Heart right ventricle (tissue), 16 donors: Measurements from ENCODE around the gene UCHL5. TPM values are rescaled to one million over a fixed set of nuclear protein-coding genes. Genes with fewer than 3 reads are reported as not detected.

Experiments used
- ATAC-seq, 8 donors: fragments of 200-7000 bp; cut with Tn5 transposase; one replicate each; pipeline ENCODE4 v1.9.1; 2020; ENCODE audit warnings: mild to moderate bottlenecking in 8 of 8, moderate library complexity in 8 of 8, moderate number of reproducible peaks in 1 of 8
- DNase-seq, 2 donors: peaks; one replicate each; pipeline ENCODE4 v3.0.0-alpha.2; 2020
- H3K27ac ChIP-seq, 10 donors: fragments of 200-600 bp; sonication (generic) in 2 of 10; one replicate each; pipeline versions ENCODE4 v1.5.0 to v1.8.0; 2020 to 2022; ENCODE audit warnings: mild to moderate bottlenecking in 3 of 10
- H3K27me3 ChIP-seq, 7 donors: fragments of 200-600 bp; one replicate each; pipeline ENCODE4 v1.8.0; 2021 to 2022; ENCODE audit warnings: mild to moderate bottlenecking in 2 of 7
- H3K36me3 ChIP-seq, 9 donors: fragments of 200-600 bp; sonication (generic) in 1 of 9; one replicate each; pipeline versions ENCODE4 v1.5.0 to v1.8.0; 2020 to 2022; ENCODE audit warnings: mild to moderate bottlenecking in 2 of 9
- H3K4me1 ChIP-seq, 9 donors: fragments of 200-600 bp; sonication (generic) in 1 of 9; one replicate each; pipeline versions ENCODE4 v1.5.0 to v1.8.0; 2020 to 2022; ENCODE audit warnings: mild to moderate bottlenecking in 4 of 9
- H3K4me3 ChIP-seq, 10 donors: fragments of 200-600 bp; sonication (generic) in 2 of 10; one replicate each; pipeline versions ENCODE4 v1.5.0 to v1.8.0; 2020 to 2022; ENCODE audit warnings: mild to moderate bottlenecking in 7 of 10, moderate library complexity in 2 of 10
- H3K9me3 ChIP-seq, 11 donors: fragments of 200-600 bp in 10 of 11; sonication (generic) in 2 of 11; one replicate each; pipeline versions ENCODE4 v1.5.0 to v1.8.0; 2013 to 2022; ENCODE audit warnings: mild to moderate bottlenecking in 2 of 11, control low read depth in 1 of 11, moderate library complexity in 1 of 11
- CTCF ChIP-seq, 9 donors: fragments of 200-600 bp; sonication (generic) in 2 of 9; IDR thresholded peaks; one replicate each; pipeline versions ENCODE4 v1.5.0 to v1.8.0; 2021 to 2022; ENCODE audit warnings: antibody characterized with exemption in 9 of 9, mild to moderate bottlenecking in 5 of 9, moderate library complexity in 1 of 9
- WGBS, 2 donors: extraction: QIAGEN DNeasy Blood & Tissue Kit; methylation state at CpG; one replicate each; pipeline ENCODE4 v1.1.7; 2013; ENCODE audit warnings: inconsistent platforms in 1 of 2; 5-methylcytosine and 5-hydroxymethylcytosine counted together
- intact Hi-C, 10 donors: fragments of 100-400 bp; cut with DNase I; formaldehyde crosslinking; loops; one replicate each; pipeline versions ENCODE4 v1.11.1 to v1.14.2; 2022
- polyA plus RNA-seq, 2 donors: library from polyadenylated mRNA; stranded (reverse); fragments of 200-250 nt; gene quantifications; one replicate each; pipeline ENCODE4 v1.2.3, GENCODE V29; 2013
- total RNA-seq, 10 donors: library from RNA; stranded (reverse); fragmentation: NEBNext Ultra II Directional in 3 of 10; extraction: Animal tissue kit (Norgen Biotek cat#: 25700) in 3 of 10; gene quantifications; one replicate each; pipeline versions ENCODE4 v1.2.1 to v1.2.4, GENCODE V29; 2021 to 2023
- donor health status: Arrhythmogenic right ventricular cardiomyopathy.
- donor health status: ischemic (EF 13 %, LVEDD 7.1; RV severe dilation, severe dysfunction).
- donor health status: healthy with polysubstance abuse.
- donor health status: DM: no; HTN: yes; CAD: no.
- donor health status: DM: no; HTN: no; CAD: no.
- donor health status: ischemic (EF 25% LVEDD 6.9; RV normal size, moderate dysfunction).
- donor health status: ischemic (EF 25% LVEDD 5.7; RV mildly dilated, moderate dysfunction).
- donor health status: healthy.
- donor health status: DM: yes; HTN: yes; CAD: no.
- donor health status: Ischemic cardiomyopathy.
- donor health status: ischemic (EF 35%, LVEDD 5.7; RV mildly dilated, moderate dysfunction).
- donor health status: nonischemic (EF 11% LVEDD 7.7; RV severe dilation, severe dysfunction).
- donor health status: DM: yes; HTN: yes; CAD: no.
- donor health status: PGD.
- donor health status: ischemic (EF 29% LVEDD 5.4; RV normal size, mild dysfunction).
- donor health status: nonischemic (EF 23%, LVEDD 6.1; RV moderate dilation, normal function).

UCHL5 gene
- total and polyA plus RNA-seq, 12 donors = 13.3 to 45.2 (median 34.9) TPM

GRCh38 chr1:192967211-192967877 lies 91.8 kb downstream of the UCHL5 start:
- ATAC-seq = no peak
- H3K4me1 ChIP-seq = peaks cover 0 to 8% (median 0%) of the 10 kb centered on the region in 9 donors
- no peaks in the 10 kb centered on the region for H3K27me3 ChIP-seq
- no peak for TF ChIP-seq CTCF (IDR thresholded peaks at IDR 0.05)
- WGBS, 2 donors = 54 to 65% methylated on average over 2 of the region's 2 CpGs
- H3K9me3 ChIP-seq = no peaks in the 10 kb centered on the region
- no peak overlapping the region for H3K27ac ChIP-seq
- DNase-seq = no peak
- intact Hi-C loops = no loop called here
- no peak overlapping the region for H3K4me3 ChIP-seq
- H3K36me3 ChIP-seq = no peaks in the 10 kb centered on the region

- Histone ChIP-seq H3K27ac (no peak overlapping the region), H3K9me3 (no peaks in the 10 kb centered on the region), H3K4me3 (no peak overlapping the region), H3K4me1 (peaks cover 0 to 8% (median 0%) of the 10 kb centered on the region in 9 donors), H3K36me3 (no peaks in the 10 kb centered on the region), H3K27me3 (no peaks in the 10 kb centered on the region)
- ATAC-seq = no peak
- no peak for TF ChIP-seq CTCF (IDR thresholded peaks at IDR 0.05)
- WGBS, 2 donors = 93 to 95% methylated on average over 2 of the region's 2 CpGs
- intact Hi-C loops = no loop called here
- DNase-seq = no peak
Measured at GRCh38 chr1:192966073-192966472, 93.1 kb downstream of the UCHL5 start.

GRCh38 chr1:192962901-192963300 lies 96.3 kb downstream of the UCHL5 start:
- DNase-seq (no peak), ATAC-seq (no peak)
- Histone ChIP-seq H3K36me3 (no peaks in the 10 kb centered on the region), H3K4me3 (no peak overlapping the region), H3K9me3 (no peaks in the 10 kb centered on the region), H3K27ac (no peak overlapping the region), H3K27me3 (no peaks in the 10 kb centered on the region), H3K4me1 (peaks cover 0 to 7% (median 0%) of the 10 kb centered on the region in 9 donors)
- intact Hi-C loops = no loop called here
- whole genome bisulfite sequencing, 2 donors = 89 to 92% methylated on average over 2 of the region's 2 CpGs
- no peak for TF ChIP-seq CTCF (IDR thresholded peaks at IDR 0.05)

Other genes starting within 250 kb of the UCHL5 start
- gene RO60, start 252 bp upstream of the UCHL5 start, total RNA-seq = 10 to 100 TPM; 43.6 to 62.9 (median 55.9) TPM
- gene RO60, start 252 bp upstream of the UCHL5 start, polyA plus RNA-seq = 1 to 10 TPM; 4.7 to 5.9 TPM
- 10 to 100 TPM; 27.6 to 51.9 (median 33.5) TPM for gene GLRX2, start 46.1 kb upstream of the UCHL5 start, total RNA-seq
- 10 to 100 TPM; 33.1 to 64.9 TPM for gene GLRX2, start 46.1 kb upstream of the UCHL5 start, polyA plus RNA-seq
- gene CDC73, start 62.7 kb upstream of the UCHL5 start, total RNA-seq = 10 to 100 TPM; 47.9 to 70.2 (median 57.0) TPM
- 10 to 100 TPM in 1 of 2 donors, 1 to 10 TPM in 1; 9.2 to 10.2 TPM for gene CDC73, start 62.7 kb upstream of the UCHL5 start, polyA plus RNA-seq
- gene B3GALT2, start 127.3 kb upstream of the UCHL5 start, total RNA-seq = 100 to 1,000 TPM in 1 of 10 donors, 10 to 100 TPM in 9; 19.0 to 102 (median 51.8) TPM
- gene B3GALT2, start 127.3 kb upstream of the UCHL5 start, polyA plus RNA-seq = 10 to 100 TPM; 20.0 to 24.7 TPM